T-helper 17 cell (primary cell): ENCODE results near the gene PTPRD. TPM values are rescaled to one million over a fixed set of nuclear protein-coding genes. Genes with fewer than 3 reads are reported as not detected.

Experiments
- ATAC-seq: fragments of 150-1000 bp; cut with Tn5 transposase; 2 replicates; pipeline ENCODE4 v1.10.0; 2021; ENCODE audit warnings: mild to moderate bottlenecking, moderate library complexity
- DNase-seq, 3 donors: peaks; one replicate each; pipeline versions ENCODE4 v3.0.0 to v3.0.0-alpha.2; 2020 to 2021
- H3K9me3 ChIP-seq: one replicate; pipeline ENCODE4 v1.7.0; 2013; ENCODE audit warnings: low read length, mild to moderate bottlenecking; ENCODE audit not compliant: control insufficient read depth, poor library complexity, severe bottlenecking
- H3K27ac Mint-ChIP-seq: one replicate; pipeline ENCODE4 v1.8.0; 2022; ENCODE audit warnings: mild to moderate bottlenecking, moderate library complexity, mixed read lengths
- H3K27me3 Mint-ChIP-seq: one replicate; pipeline ENCODE4 v1.8.0; 2022; ENCODE audit warnings: mixed read lengths
- H3K36me3 Mint-ChIP-seq: one replicate; pipeline ENCODE4 v1.8.0; 2022; ENCODE audit warnings: low read depth, mixed read lengths
- H3K4me1 Mint-ChIP-seq: one replicate; pipeline ENCODE4 v1.8.0; 2022; ENCODE audit warnings: mild to moderate bottlenecking, mixed read lengths
- H3K4me3 Mint-ChIP-seq: one replicate; pipeline ENCODE4 v1.8.0; 2022; ENCODE audit warnings: mild to moderate bottlenecking, moderate library complexity, mixed read lengths
- total RNA-seq, 4 donors: library from RNA in 2 of 4; stranded (reverse) in 2 of 4; gene quantifications; one replicate each; pipeline ENCODE4 v1.2.3 and lab custom pipeline; 2022 to 2026

PTPRD gene
- total RNA-seq, 2 donors from 2014 or later = not detected

DNA sequence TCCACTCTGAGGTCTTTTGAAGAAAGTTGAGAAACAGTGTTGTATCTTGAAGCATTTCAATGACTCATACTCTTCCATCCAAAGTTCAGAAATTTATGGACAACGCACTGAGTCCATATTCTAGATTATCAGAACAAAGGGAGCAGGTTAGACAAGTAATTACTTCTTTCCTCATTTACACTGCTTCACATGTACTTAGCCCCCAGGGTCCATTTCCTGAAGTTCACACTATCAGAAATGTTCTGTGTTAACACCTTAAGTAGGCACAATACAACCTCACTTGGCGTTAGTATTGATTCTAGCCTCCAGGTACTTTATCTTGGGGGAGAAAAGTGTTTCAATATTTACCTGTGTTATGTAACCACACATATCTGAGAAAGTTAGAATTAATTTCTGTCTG lies 2325.3 kb downstream of the PTPRD start:
- H3K27ac Mint-ChIP-seq = no peak overlapping the region
- no peaks in the 10 kb centered on the region for H3K4me1 Mint-ChIP-seq
- H3K4me3 Mint-ChIP-seq = no peak overlapping the region
- H3K27me3 Mint-ChIP-seq = peaks cover 18% of the 10 kb centered on the region
- no peaks in the 10 kb centered on the region for H3K36me3 Mint-ChIP-seq
- DNase-seq (no peak), ATAC-seq (no peak)
- no peaks in the 10 kb centered on the region for H3K9me3 ChIP-seq

DNA sequence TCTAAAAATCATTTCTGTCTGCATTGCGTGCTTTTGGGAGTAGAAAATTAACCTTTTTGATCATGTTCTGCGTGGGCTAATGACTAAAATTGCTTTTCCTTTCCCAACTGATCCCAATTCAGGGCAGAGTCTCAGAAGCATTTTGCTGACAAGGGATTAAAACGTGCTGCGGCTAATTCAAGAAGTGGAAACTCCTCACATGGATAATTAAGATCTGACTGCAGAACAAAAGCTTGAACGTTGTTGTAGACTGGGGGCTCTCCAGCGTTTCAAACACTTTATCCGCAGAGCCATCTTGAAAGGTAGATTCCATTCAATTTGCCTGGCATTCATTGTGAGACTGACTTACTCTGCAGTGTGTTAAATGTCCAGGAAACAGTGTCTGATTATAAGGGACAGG lies 2327.9 kb downstream of the PTPRD start:
- H3K9me3 ChIP-seq = no peaks in the 10 kb centered on the region
- H3K27ac Mint-ChIP-seq = no peak overlapping the region
- H3K36me3 Mint-ChIP-seq = no peaks in the 10 kb centered on the region
- no peaks in the 10 kb centered on the region for H3K4me1 Mint-ChIP-seq
- DNase-seq (no peak), ATAC-seq (no peak)
- H3K4me3 Mint-ChIP-seq = no peak overlapping the region
- peaks cover 18% of the 10 kb centered on the region for H3K27me3 Mint-ChIP-seq

DNA sequence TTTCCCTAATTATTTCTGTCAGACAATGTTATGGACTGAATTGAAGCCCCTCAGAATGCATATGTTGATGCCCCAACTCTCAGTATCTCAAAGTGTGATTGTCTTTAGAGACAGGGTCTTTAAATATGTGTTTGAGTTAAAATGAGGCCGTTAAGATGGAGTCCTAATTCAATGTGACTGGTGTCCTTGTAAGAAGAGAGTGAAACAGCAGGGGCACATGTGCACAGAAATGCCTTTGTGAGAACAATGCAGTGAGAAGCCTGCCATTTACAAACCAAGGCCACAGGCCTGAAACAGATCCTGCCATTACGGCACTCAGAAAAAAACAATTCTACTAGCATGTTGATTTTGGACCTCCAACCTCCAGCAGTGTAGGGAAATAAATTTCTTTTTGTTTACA lies 2330.3 kb downstream of the PTPRD start:
- no peak for ATAC-seq
- no peak for DNase-seq
- Mint-ChIP-seq H3K4me1 (no peaks in the 10 kb centered on the region), H3K4me3 (no peak overlapping the region), H3K36me3 (no peaks in the 10 kb centered on the region), H3K27ac (no peak overlapping the region), H3K27me3 (peaks cover 10% of the 10 kb centered on the region)
- no peaks in the 10 kb centered on the region for H3K9me3 ChIP-seq

DNA sequence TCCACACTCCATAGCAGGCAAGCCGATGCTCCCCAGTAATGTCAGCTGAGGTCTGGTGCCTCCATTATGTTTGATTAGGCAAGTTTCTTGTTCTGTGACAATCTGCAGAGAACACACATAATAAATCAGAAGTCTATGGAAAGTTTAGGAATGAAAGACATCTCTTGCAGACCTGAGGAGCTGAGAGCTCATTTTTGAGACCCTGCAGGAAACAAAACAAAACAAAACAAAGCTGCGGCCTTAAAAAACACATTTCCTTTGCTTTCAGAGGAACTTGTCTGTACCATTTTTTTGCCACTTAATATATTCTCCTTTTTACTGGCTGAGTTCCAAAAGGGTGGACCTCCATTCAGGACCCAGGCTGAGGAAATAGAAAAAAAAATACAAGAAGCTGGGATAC lies 2332.0 kb downstream of the PTPRD start:
- H3K27me3 Mint-ChIP-seq = peaks cover 4% of the 10 kb centered on the region
- ATAC-seq (no peak), DNase-seq (no peak)
- H3K4me1 Mint-ChIP-seq = no peaks in the 10 kb centered on the region
- no peak overlapping the region for H3K4me3 Mint-ChIP-seq
- H3K9me3 ChIP-seq = no peaks in the 10 kb centered on the region
- H3K36me3 Mint-ChIP-seq = no peaks in the 10 kb centered on the region
- no peak overlapping the region for H3K27ac Mint-ChIP-seq

DNA sequence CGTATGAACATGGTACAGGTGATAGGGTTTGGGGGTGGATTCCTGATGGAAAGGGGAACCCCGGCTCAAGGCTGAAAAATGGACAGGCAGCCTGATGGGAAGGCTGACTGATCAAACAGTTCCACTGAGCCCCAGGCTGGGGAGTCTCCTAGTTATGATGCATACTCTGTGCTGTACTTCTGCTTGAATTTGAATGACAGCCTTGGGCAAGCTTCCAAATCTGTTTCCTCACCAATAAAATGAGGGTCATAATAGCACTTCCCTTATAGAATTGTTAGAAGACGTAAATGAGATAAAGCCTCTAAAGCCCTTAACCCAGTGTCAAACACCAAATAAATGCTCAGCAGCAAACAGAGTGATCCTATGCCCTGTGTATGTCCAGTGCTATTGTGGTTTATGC lies 2334.8 kb downstream of the PTPRD start:
- H3K9me3 ChIP-seq = no peaks in the 10 kb centered on the region
- no peak for DNase-seq
- Mint-ChIP-seq H3K27ac (no peak overlapping the region), H3K4me3 (no peak overlapping the region), H3K27me3 (no peaks in the 10 kb centered on the region), H3K4me1 (no peaks in the 10 kb centered on the region), H3K36me3 (peaks cover 2% of the 10 kb centered on the region)
- ATAC-seq = no peak

DNA sequence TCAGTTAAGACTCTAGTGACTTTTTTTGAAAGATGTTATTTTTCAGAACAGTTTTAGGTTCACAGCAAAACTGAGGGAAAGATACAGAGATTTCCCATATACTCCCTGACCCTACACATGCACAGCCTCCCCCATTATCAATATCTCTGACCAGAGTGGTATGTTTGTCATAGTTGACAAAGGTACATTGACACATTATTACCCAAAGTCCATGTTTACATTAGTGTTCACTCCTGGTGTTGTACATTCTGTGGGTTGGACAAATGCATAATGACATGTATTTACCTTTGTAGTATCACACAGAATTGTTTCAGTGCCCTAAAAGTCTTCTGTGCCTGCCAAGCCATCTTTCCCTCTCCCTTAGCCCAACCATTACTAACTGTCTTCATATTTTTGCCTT lies 2342.6 kb downstream of the PTPRD start:
- Mint-ChIP-seq H3K4me3 (no peak overlapping the region), H3K36me3 (no peaks in the 10 kb centered on the region), H3K4me1 (peaks cover 3% of the 10 kb centered on the region), H3K27me3 (peaks cover 10% of the 10 kb centered on the region), H3K27ac (no peak overlapping the region)
- ATAC-seq = no peak
- no peaks in the 10 kb centered on the region for H3K9me3 ChIP-seq
- no peak for DNase-seq

DNA sequence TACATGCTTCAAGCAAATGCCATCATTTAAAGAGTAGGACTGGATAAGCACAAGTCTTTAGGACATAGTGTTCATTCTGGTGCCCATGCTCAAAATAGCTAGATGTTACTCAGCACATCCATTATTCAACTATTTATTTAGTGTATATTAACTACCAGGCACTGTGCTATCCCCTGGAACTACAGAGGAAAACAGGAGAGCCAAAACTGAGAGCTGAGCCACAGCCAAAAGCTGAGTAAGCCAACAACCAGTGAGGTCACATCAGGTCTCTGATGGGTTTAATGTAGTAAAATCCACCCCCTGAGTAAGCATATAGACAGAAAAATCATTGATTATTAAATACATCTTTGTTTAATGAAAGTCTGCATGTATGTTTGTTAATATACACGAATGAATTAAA lies 2343.9 kb downstream of the PTPRD start:
- no peak for ATAC-seq
- Mint-ChIP-seq H3K36me3 (no peaks in the 10 kb centered on the region), H3K27ac (no peak overlapping the region), H3K4me3 (no peak overlapping the region), H3K4me1 (peaks cover 3% of the 10 kb centered on the region), H3K27me3 (peaks cover 12% of the 10 kb centered on the region)
- no peak for DNase-seq
- H3K9me3 ChIP-seq = no peaks in the 10 kb centered on the region

DNA sequence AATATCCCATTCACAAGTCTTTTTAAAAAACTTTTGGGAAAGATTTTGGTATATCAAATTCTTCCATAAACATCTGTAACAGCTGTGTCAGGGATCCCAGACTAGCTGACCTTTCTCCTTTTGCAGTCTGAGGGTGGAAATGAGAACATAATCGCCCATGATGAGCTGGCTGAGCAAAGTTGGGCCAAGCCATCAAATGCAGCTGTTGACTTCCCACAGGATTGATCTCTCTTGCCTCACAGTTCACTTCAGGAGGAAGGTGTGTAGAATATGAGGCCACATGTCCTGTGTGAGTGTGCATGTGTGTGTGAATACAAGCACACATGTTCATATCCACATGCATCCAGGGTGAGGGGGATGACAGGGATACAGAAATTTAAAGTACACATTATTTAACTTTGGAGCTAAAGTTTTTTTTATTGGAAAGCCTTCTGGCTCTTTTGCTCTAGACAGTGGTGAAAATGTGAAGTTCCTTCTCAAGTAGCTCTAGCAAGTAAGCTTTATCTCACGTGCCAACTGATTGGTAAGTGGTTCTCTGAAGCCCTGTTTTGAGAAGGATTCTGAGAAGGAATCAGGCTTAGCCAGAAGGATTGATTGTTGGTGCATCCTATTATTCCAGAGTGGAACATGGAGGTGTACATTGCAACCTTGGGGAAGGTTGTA lies 2344.5 kb downstream of the PTPRD start:
- Mint-ChIP-seq H3K36me3 (no peaks in the 10 kb centered on the region), H3K4me3 (no peak overlapping the region), H3K27me3 (peaks cover 12% of the 10 kb centered on the region), H3K27ac (no peak overlapping the region), H3K4me1 (peaks cover 3% of the 10 kb centered on the region)
- ATAC-seq = no peak
- DNase-seq = no peak
- no peaks in the 10 kb centered on the region for H3K9me3 ChIP-seq

DNA sequence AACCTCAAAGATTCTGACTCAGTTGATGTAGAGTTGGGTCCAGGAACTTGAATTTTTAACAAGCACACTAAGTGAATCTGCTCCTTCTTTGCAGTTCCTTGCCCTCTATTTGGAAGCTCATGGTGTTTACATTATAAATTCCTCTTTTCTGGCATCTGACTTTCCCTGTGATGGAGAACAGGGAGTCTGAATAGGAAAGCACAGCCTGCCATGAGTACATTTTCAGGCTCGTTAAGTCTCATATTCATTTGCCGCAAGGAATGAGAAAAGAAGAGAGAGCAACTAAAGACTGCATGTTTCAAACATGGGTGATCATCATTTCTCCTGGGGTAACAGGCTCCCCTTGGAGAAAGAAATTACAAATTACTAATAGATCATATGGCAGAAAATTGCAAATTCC lies 2345.2 kb downstream of the PTPRD start:
- DNase-seq (no peak), ATAC-seq (no peak)
- Mint-ChIP-seq H3K4me1 (peaks cover 5% of the 10 kb centered on the region), H3K27me3 (peaks cover 12% of the 10 kb centered on the region), H3K27ac (no peak overlapping the region), H3K36me3 (no peaks in the 10 kb centered on the region), H3K4me3 (no peak overlapping the region)
- H3K9me3 ChIP-seq = no peaks in the 10 kb centered on the region

DNA sequence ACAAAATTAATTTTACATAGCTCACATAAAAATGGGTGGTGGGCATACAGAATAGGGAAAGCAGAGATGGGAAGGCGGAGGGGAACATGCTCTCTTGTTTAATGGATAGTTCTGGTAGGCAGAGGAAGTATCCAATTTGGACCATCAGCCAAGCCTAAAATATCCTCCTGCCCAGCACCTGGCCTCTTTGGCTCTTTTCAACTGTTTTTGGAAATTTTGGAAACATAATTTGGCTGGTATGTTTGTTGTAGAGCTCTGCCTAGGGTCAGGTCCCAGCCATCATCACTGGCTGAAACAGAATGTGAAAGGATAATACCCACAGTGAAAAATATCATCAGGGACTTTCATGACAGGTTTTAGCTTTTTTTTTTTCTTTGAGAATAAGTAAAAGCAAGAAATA lies 2345.9 kb downstream of the PTPRD start:
- H3K27me3 Mint-ChIP-seq = peaks cover 12% of the 10 kb centered on the region
- H3K27ac Mint-ChIP-seq = no peak overlapping the region

DNA sequence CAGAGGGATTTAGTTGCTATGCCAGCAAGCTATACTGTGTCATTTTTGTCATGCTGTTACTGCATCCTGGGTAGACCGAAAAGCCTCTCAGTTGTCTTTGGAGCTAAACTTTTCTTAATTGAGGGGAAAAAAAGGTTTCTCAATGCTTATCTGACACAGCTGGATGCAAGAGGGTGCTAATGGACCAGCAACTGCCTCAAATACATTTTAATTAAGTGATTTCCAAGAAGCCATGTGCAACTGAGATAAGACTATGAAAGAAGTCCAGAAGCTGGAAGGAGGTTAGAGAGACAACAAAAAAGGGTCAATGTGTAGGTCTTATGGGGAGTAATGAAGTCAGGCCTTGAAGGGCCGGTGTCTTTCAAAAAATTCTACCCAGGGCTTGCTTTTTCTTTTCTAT lies 2347.5 kb downstream of the PTPRD start:
- no peak for ATAC-seq
- no peak for DNase-seq
- Mint-ChIP-seq H3K27ac (no peak overlapping the region), H3K4me3 (no peak overlapping the region), H3K4me1 (peaks cover 5% of the 10 kb centered on the region), H3K36me3 (no peaks in the 10 kb centered on the region), H3K27me3 (peaks cover 12% of the 10 kb centered on the region)
- no peaks in the 10 kb centered on the region for H3K9me3 ChIP-seq

More for the DNA sequence above, 2345.9 kb downstream of the PTPRD start:
- Mint-ChIP-seq H3K36me3 (no peaks in the 10 kb centered on the region), H3K4me1 (peaks cover 5% of the 10 kb centered on the region), H3K4me3 (no peak overlapping the region)
- H3K9me3 ChIP-seq = no peaks in the 10 kb centered on the region
- DNase-seq (no peak), ATAC-seq (no peak)
